HG02642 (cell line): Measurements from ENCODE around the gene PRSS33.

Source experiments
- ATAC-seq: cut with Tn5 transposase; IDR thresholded peaks from one replicate; pipeline ENCODE4 v1.9.1; 2021; ENCODE audit warnings: mild to moderate bottlenecking; ENCODE audit not compliant: unreplicated experiment, poor library complexity

The PRSS33 gene

GRCh38 chr16:2767140-2767731, 20.1 kb downstream of the PRSS33 start:
- no peak for ATAC-seq

GRCh38 chr16:2766430-2767139, 20.8 kb downstream of the PRSS33 start:
- no peak for ATAC-seq

GRCh38 chr16:2765462-2766404, 21.6 kb downstream of the PRSS33 start:
- ATAC-seq: no peak

GRCh38 chr16:2764718-2765117, 22.6 kb downstream of the PRSS33 start:
- no peak for ATAC-seq

- ATAC-seq: no peak
Measured at GRCh38 chr16:2763173-2763572, 24.2 kb downstream of the PRSS33 start.

GRCh38 chr16:2762711-2763110, 24.6 kb downstream of the PRSS33 start:
- ATAC-seq: no peak

- ATAC-seq: no peak
Measured at GRCh38 chr16:2761886-2762583, 25.3 kb downstream of the PRSS33 start.

- no peak for ATAC-seq
Measured at GRCh38 chr16:2761472-2761871, 25.9 kb downstream of the PRSS33 start.

- ATAC-seq: no peak
Measured at GRCh38 chr16:2757344-2757743, 30.0 kb downstream of the PRSS33 start.

GRCh38 chr16:2756288-2757015, 30.9 kb downstream of the PRSS33 start:
- ATAC-seq: no peak

GRCh38 chr16:2755158-2755557, 32.2 kb downstream of the PRSS33 start:
- no peak for ATAC-seq

- no peak for ATAC-seq
Measured at GRCh38 chr16:2753733-2754020, 33.7 kb downstream of the PRSS33 start.

- ATAC-seq: peak; percentile 55
Measured at GRCh38 chr16:2752850-2753732, 34.3 kb downstream of the PRSS33 start.

- peak; percentile 87 for ATAC-seq
Measured at GRCh38 chr16:2752035-2752849, 35.1 kb downstream of the PRSS33 start, which contains the start of gene SRRM2. Gene SRRM2 (plus strand): TSS chr16:2752638. CDS start chr16:2756365, 3,727 bp downstream.

- peak; percentile 32 for ATAC-seq
Measured at GRCh38 chr16:2751577-2752034, 35.8 kb downstream of the PRSS33 start.

- no peak for ATAC-seq
Measured at GRCh38 chr16:2749936-2750335, 37.4 kb downstream of the PRSS33 start.

GRCh38 chr16:2749476-2749875, 37.9 kb downstream of the PRSS33 start:
- no peak for ATAC-seq
